Stimulated activated CD8-positive, alpha-beta memory T cell treated with anti-CD3 and anti-CD28 coated beads, Interleukin-7, amount 100 ng/mL, for 1 hour (primary cell): ENCODE data around the gene PDLIM5.

Experiments used
- DNase-seq, 2 donors: peaks; one replicate each; pipeline ENCODE4 v3.0.0-alpha.2; 2020; ENCODE audit warnings: low read depth in 2 of 2

Gene PDLIM5

DNA sequence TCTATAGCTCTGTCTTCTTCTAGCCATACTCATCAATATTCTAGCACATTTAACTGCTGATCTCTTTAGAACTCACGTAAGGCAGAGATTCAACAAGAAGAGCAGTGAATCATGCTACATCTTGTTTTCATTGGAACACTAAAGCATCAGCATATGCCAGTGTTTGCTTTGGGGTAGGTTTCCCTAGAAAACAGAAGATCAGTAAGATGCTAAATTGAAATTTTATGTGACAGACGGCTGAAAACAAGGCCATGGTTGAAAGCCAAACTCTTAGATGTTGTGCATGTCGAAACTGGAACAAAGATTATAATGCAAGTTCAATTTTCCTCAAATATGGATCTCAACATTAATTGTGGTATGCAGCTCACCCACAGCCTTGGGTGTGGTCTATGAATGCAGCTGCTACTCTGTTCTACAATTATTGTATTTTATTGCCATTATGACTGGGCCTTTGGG is 107.6 kb downstream of the PDLIM5 start:
- no peak for DNase-seq

DNA sequence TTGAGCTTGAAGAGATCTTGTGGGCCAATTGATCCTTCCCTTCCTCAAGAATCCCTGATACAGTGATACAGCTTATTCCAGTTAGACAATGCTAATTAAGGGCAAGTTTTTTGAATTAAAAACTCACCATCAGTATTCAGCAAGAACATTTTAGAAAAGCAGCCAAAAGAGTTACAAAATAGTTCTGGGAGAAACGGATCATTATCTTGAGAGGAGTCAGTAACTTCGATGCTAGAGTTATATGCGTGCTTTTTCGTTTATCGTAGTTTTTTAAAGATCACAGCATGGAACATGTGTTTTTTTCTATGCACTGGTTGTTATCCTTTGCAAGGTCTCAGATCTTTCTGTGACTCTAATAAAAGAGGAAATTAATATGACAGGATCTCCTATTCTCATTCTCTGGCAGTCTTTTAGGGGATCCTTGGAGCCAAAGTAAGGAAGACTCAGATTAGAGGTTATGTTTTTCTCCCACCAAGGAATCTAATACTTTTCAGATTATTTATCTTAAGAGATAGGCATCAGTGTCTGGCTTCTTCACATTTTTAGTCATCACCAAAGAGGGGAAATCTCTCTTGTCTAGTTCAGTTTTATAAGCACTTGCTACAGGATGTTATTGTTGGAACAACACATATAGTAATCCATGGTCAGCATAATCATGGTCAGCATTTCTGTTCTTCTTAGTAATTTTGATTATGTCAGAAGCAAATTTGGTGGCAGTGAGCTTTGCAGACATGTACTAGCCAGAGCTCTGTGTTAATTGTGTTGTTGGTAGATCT is 109.7 kb downstream of the PDLIM5 start:
- no peak for DNase-seq

DNA sequence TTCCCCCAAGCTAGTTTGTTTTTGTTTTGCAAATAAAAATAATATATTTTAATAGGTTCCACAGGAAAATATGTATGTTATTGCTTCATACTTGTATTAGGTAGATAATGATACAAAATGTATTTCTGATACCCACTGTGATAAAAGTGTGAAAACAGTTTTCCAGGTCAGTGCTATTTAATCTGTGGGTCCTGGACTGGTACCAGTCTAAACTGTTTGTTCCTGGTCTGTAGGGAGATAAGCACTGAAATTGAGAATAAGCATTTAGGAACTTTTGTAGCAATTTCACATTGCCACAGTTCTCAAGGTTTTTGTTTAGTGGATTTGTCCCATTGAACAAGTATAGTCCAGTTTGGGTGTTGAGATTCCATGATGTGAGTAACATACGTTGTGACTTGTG is 110.5 kb downstream of the PDLIM5 start:
- DNase-seq, result no peak

DNA sequence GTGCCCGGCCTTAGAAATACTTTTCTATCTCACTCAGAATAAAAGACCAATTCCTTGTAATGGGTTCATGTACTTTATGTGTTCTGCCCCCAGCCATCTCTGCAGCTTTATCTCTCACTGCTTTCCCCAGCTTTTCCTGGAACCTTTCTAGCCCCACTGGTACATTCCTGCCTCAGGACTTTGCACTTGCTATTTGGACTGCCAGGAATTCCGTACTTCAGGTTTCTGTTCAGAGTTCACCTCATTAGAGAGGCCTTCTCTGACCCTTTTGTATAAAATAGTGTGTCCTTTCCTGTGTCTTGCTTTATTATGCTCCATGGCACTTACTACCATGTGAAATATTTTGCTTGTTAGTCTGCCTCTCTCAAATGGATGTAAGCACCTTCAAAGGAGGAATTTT is 112.5 kb downstream of the PDLIM5 start:
- DNase-seq, result no peak

DNA sequence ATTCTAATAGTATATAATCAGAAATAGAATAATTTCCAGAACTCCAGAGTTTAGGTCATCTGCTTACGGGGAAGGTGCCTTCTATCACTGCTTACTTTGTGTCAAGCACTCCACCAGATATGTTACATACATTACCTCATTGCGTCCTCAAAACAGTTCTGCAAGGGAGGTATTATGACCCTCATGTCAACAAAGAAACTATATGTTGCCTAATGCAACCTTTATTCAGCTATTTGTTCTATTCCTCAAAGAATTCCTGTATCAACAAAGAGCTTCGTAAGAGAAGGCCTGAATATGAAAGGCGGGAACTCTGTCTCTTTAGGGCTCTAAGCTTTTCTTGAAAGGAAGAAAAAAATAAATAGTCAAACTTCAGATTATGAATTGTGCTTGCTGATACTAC is 114.7 kb downstream of the PDLIM5 start:
- no peak for DNase-seq

DNA sequence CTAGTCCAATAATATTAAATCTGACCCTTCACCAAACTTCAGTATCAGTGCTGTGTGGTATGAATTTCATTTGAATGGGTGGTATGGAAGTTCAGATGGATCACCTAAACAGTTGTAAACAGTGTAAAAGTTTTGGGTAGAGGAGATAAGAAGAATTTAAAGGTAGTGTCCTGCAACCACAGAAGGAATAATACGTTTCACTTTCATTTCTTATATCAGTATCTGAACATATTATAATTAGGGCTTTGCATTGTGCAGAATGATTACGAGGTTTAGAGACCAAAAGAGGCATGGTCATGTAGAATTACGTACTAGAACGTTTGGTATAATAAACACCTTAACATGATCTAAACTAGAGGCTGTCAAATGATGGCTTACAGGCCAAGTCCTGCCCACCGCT is 116.1 kb downstream of the PDLIM5 start:
- no peak for DNase-seq

DNA sequence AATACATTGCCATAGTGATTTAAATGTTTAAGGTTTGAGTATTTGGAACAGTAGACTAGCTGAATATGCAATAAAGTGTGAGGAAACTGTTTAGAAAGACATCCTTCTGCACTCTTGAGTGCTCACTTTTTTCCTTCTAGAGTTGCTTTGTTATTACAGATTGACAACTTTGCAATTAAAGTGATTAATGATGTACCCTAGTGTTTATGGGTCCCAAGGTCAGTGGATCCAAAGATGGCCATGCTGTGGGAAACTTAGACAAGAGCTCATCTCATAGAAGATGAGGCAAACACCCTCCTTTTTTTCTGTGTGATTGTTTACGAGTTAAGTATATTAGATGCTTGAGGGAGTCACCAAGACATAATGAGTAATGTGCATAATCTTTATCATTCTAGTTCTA is 118.8 kb downstream of the PDLIM5 start:
- no peak for DNase-seq

DNA sequence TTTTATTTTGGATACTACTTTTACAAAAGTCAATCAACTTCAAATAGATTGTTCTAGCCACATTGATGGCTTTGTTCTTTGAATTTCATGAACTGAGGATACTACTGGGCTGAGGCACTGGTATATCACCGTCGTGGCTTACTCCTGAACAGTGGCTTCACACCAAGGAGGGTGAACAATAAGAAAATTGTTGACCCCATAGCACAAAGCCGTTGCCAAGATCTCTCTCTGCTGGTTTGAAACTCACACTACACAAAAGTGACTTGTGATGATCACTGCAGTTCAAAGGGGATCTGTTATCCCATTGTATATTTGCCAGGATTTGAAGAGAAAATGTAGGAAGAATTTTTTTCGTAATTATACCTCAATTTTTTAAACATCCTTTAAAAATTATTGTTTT is 119.6 kb downstream of the PDLIM5 start:
- DNase-seq, result no peak

DNA sequence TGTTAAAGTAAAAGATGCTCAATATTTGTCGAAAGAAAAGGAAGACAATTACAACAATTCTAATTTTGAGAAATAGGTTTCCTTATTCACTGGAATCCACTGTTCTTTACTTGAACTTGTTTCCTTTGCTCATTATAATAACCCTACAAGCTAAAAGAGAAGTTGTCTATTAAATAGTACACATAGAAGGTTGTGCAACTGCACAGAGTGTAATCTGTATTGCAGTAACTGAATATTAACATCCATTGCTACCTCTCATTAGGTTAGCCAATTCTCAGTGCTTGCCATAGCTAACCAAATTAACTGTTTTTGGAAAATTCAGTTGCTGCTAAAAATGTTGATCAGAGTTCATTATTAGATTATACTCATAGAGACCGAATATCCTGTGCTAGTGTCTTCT is 120.0 kb downstream of the PDLIM5 start:
- DNase-seq, result no peak

DNA sequence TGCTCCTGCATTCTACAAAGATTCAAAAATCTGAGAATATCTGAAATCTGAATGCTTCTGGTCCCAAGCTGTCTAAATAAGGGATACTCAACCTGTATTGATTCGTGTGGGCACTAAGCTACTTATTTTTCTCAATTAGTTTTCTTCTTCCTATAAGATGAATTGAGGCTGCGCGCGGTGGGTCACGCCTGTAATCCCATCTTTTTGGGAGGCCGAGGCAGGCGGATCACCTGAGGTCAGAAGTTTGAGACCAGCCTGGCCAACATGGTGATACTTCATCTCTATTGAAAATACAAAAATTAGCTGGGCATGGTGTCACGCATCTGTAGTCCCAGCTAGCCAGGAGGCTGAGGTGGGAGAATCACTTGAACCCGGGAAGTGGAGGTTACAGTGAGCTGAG is 122.3 kb downstream of the PDLIM5 start:
- DNase-seq, result no peak

DNA sequence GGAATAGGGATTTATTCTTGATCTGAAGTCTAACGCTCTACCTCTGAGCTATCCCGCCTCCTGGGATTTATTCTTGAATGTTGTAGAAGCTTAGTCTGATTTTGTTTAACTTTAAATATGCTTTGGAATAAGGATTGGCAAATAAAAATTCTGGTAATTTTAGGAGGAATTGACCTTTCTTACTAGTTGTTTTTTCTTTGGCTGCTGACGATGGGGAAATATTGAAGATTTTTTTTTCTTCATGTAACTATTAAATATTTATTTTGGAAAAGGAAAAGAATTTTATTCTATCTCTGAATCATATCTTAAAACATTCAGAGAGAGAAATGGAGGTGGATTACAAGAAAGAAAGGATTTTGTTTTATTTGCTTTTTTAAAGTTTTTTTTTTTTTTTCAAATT is 122.9 kb downstream of the PDLIM5 start:
- DNase-seq, result no peak

DNA sequence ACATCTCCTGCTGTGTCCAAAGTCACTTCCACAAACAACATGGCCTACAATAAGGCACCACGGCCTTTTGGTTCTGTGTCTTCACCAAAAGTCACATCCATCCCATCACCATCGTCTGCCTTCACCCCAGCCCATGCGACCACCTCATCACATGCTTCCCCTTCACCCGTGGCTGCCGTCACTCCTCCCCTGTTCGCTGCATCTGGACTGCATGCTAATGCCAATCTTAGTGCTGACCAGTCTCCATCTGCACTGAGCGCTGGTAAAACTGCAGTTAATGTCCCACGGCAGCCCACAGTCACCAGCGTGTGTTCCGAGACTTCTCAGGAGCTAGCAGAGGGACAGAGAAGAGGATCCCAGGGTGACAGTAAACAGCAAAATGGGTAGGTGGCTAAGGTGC is 123.9 kb downstream of the PDLIM5 start:
- DNase-seq, result no peak

DNA sequence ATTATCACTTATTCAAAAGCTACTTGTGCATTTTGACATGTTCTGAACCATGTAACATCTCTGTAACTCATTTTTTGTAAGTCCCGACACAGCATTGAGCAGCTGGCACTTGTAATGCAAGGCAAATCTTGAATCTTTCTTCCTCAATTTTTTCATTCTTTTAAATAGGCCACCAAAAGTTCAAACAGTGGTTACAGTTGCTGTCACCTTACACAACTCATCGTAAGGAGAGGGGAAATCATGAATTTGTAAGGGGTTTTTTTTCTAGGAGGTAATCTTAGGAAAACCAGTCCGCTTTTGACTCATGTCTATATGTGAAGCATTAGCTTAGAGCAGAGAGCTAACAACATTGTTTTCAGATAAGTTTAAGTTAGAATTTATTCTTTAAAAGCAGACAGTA is 124.5 kb downstream of the PDLIM5 start:
- no peak for DNase-seq

DNA sequence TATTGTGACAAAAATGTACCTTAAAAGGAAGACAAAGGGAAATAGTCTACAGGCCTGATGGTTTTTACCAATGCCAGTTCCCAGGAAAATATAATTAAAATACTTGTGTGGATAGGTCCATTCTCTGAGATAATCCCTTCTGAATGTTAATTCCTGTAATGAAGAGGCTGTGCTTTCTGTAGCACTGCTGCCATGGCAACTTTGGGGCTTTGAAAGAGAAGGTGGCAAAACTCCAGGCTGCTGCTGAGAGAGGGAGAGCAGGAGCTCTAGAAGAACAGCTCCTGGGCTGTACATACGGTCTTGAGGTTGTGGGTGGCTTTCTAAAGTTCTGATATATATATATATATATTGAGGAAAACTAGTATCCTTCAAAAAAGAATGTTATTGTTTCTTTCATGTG is 125.4 kb downstream of the PDLIM5 start:
- no peak for DNase-seq

DNA sequence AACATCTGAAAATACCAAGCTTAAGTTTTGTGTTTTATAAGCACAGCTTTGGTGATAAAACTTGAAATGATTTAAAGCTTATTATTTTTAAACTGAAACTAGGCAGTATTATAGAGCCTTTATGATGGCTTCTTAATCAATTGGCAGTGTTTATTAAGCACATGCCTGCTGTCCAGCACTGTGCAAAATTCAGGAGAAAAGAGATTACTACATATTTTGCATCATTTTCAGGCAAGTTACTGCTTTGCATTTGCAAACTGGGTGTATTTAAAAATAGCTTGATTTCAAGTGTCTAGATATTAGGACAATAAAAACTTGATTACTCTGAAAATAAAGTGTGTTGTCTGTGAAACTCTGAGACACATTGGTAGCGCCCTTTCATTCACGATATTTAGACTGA is 126.5 kb downstream of the PDLIM5 start:
- no peak for DNase-seq

DNA sequence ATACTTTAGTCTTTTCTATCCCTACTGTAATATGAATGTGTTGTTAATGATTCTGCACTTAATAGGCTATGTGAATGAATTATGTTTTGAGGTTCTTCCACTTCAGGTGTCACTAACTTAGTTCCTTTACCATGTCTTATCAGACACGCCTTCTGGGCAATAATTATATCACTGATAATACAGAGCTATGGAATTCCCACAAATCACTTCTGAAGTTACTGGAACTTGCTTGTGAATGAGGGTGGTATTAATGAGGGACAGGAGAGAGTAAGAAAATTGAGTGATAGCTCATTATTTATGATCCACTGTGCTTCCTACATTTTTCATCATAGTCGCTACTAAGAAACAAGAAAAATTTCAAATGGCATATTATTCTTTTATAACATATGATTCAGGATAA is 130.0 kb downstream of the PDLIM5 start:
- DNase-seq, result no peak

DNA sequence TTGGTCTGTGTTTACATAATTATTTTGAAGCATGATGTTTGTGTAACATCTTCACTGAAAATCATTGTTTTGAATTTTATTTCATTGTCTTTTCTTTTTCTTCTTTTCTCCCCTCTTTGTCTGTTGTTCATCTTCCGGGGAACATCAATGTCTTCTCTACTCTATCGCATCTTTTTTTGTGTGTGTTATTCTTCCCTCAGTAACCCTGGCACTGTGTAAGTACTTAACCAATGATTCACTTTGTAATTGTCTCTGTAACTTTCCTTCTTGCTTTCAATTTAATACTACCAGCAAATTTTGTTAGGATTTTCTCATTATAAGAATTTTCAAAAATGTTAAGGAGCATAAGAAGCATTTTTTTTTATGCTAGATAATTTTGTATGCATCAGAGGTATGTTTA is 130.8 kb downstream of the PDLIM5 start:
- no peak for DNase-seq

DNA sequence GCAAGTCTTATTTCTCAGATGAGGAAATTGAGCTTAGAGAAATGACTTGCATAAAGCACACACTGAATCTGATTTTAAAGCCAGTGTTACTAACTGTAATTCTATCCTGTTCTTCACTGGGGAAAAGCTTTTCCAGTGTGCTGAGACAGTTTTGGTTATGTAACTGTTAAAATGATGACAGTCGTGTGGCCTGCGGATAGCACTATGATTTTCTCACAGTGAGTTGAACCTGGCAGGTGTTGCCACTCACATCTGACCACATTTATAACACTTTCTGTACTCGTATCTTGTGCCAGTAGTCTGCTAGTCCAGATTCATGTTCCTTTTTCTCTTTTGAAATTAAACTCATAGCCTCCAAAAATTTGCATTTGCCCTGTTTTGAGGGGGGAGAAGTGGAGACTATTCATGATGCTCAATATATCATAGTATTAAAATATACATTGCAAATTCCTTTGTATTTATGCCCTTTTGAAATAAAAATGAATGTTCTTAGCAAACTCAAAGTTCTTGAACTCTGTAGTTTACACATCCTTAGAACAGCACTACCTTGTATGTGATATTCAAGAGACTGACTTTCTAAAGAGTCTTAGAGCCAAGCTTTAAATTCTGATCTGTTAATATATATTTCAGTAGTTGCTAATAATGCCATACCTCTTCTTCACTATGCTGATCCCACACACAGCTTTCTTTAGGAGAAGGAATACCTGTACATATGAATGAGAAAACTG is 132.3 kb downstream of the PDLIM5 start:
- DNase-seq, result peak in 1 of 2 donors; percentile 1

DNA sequence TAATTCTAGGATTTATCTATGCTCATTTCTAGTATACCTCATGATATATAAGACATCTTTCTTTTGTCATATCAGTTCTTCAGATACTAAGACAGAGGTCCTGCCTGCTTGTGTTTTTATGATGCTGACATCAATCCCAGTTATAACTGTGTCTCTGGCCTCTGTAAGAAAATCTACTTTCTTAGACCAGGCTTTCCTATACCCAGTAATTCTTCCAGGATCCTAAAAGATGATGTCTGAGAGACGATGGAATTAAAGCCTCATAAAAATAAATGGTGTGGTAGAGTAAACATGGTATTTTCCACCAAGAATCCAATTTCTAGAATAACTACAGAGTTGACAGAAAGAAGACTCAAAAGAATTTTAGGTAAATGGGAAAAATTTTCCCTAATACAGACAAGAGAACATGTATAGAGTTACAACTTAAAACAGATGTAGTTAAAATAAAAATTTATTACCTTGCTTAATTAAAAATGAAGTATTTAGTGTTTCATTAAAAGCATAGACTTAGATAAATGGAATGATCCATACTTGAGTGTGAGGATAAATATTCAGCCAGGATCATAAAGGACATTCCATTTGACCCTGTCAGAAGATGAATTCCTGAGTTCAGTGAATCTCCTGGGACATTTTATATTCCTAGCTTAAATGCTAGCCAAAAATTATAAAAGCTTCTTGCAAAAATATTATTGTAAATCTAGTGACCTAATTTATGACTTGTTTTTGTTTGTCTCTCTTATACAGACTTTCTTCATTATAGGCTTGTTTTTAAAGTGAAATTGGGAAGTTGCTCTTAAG is 137.4 kb downstream of the PDLIM5 start:
- no peak for DNase-seq

DNA sequence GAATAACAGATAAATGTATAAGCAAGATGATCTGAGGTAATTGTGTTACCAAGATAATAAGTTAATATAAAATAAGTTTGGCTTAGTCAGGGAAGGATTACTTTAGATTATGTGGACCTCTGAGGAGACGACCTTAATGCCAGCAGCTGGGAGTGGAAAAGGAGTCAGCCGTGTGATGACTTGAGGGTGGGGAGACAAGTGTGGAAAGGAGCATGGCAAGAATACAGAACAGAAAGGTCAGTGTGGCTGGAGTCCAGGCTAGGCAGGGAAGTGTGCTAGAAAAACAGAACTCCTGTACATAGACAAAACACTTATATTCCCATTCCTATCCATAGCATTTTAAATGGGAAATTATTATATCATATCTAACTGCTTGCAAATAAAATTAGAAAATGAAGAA is 138.8 kb downstream of the PDLIM5 start:
- DNase-seq, result no peak

DNA sequence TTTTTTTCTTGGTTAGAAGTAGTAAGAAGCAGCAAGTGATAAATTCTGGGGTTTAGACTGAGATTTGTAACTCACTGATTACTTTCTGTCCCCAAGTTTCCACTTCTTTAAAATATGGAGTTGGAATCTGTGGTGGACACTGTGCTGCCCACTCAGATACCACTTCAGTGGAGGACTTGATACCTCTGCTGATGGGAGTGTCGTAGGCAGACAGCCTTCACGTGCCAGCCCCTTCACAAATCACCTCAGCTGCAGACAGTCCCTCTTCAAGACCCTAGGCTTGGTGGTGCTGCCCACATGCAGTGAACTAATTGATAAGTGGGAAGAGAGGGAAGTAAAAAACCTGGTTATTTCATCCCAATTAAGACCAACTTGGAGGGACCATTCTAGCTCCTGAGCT is 139.5 kb downstream of the PDLIM5 start:
- no peak for DNase-seq

DNA sequence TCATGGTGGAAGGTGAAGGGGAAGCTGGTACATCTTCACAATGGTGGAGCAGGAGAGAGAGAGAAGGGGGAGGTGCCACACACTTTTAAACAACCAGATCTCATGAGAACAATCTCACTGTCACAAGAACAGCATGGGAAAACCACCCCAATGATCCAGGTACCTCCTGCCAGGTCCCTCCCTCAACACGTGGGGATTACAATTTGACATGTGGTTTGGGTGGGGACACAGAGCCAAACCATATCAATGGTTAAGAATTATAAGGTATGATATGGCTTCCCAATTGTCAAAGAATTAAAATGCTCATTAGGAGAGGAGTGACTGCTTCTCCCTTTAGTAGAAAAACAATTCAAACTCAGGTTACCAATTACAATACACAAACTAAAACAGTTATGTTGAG is 143.3 kb downstream of the PDLIM5 start:
- DNase-seq, result no peak
